HepG2 (cell line): ENCODE results near the gene RMI2. TPM values are rescaled to one million over a fixed set of nuclear protein-coding genes. Genes with fewer than 3 reads are reported as not detected.

ENCODE experiments used
- ATF6 ChIP-seq: sonication (generic); formaldehyde crosslinking; conservative IDR thresholded peaks from 2 replicates; pipeline ENCODE4 v1.4.0; 2020; ENCODE audit warnings: missing genetic modification reagents
- ATF7 ChIP-seq, 2 experiments: fragments of 450-650 bp in 1 of 2; sonication (generic) in 1 of 2; formaldehyde crosslinking in 1 of 2; IDR thresholded peaks; 2 replicates each; pipeline versions ENCODE4 v1.4.0 to v1.6.1; 2016 to 2020; ENCODE audit warnings: antibody characterized with exemption in 1 of 2, mild to moderate bottlenecking in 1 of 2, missing genetic modification reagents in 1 of 2
- HMGXB4 ChIP-seq, 2 experiments: sonication (generic) in 1 of 2; formaldehyde crosslinking in 1 of 2; IDR thresholded peaks; 2 replicates each; pipeline versions ENCODE4 v1.4.0 to v1.6.1; 2018 to 2020; ENCODE audit warnings: missing genetic modification reagents in 2 of 2, borderline replicate concordance in 1 of 2, low read depth in 1 of 2, mild to moderate bottlenecking in 1 of 2, missing biosample characterization in 1 of 2
- HOXA9 ChIP-seq: sonication (generic); formaldehyde crosslinking; IDR thresholded peaks from 2 replicates; pipeline ENCODE4 v1.8.1; 2022; ENCODE audit warnings: missing genetic modification reagents, mild to moderate bottlenecking, moderate library complexity, borderline replicate concordance
- HOXD1 ChIP-seq: sonication (generic); formaldehyde crosslinking; IDR thresholded peaks from 2 replicates; pipeline ENCODE4 v1.5.0; 2020; ENCODE audit warnings: missing genetic modification reagents
- JDP2 ChIP-seq: sonication (generic); formaldehyde crosslinking; IDR thresholded peaks from 2 replicates; pipeline ENCODE4 v1.8.1; 2022; ENCODE audit warnings: missing genetic modification reagents, borderline replicate concordance
- MEIS1 ChIP-seq: sonication (generic); formaldehyde crosslinking; IDR thresholded peaks from 2 replicates; pipeline ENCODE4 v1.9.0; 2021; ENCODE audit warnings: mild to moderate bottlenecking, missing genetic modification reagents, moderate library complexity, borderline replicate concordance
- PCBP1 ChIP-seq: fragments of 200-400 bp; formaldehyde crosslinking; IDR thresholded peaks from 2 replicates; pipeline ENCODE4 v1.6.1; 2017; ENCODE audit warnings: mild to moderate bottlenecking, low read depth, low read length, borderline replicate concordance
- RAD51 ChIP-seq: fragments of 450-650 bp; IDR thresholded peaks from 2 replicates; pipeline ENCODE4 v1.6.1; 2016; ENCODE audit warnings: borderline replicate concordance
- SP4 ChIP-seq: sonication (generic); formaldehyde crosslinking; IDR thresholded peaks from 2 replicates; pipeline ENCODE4 v1.8.1; 2023; ENCODE audit warnings: mild to moderate bottlenecking, missing genetic modification reagents
- ZNF207 ChIP-seq: fragments of 450-650 bp; IDR thresholded peaks from 2 replicates; pipeline ENCODE4 v1.6.1; 2016; ENCODE audit warnings: antibody characterized with exemption, borderline replicate concordance
- ZNF235 ChIP-seq: sonication (generic); formaldehyde crosslinking; IDR thresholded peaks from 2 replicates; pipeline ENCODE4 v1.8.1; 2023; ENCODE audit warnings: mild to moderate bottlenecking, missing genetic modification reagents, borderline replicate concordance
- ZNF354B ChIP-seq: sonication (generic); formaldehyde crosslinking; IDR thresholded peaks from 2 replicates; pipeline ENCODE4 v1.8.0; 2022; ENCODE audit warnings: mild to moderate bottlenecking, missing genetic modification reagents
- ZNF446 ChIP-seq: sonication (generic); formaldehyde crosslinking; IDR thresholded peaks from 2 replicates; pipeline ENCODE4 v1.5.0; 2020; ENCODE audit warnings: mild to moderate bottlenecking, missing genetic modification reagents
- ZNF552 ChIP-seq: sonication (generic); formaldehyde crosslinking; IDR thresholded peaks from 2 replicates; pipeline ENCODE4 v1.9.0; 2022; ENCODE audit warnings: missing genetic modification reagents, mild to moderate bottlenecking, borderline replicate concordance
- ZNF572 ChIP-seq: sonication (generic); formaldehyde crosslinking; IDR thresholded peaks from 2 replicates; pipeline ENCODE4 v1.5.1; 2020; ENCODE audit warnings: mild to moderate bottlenecking, missing genetic modification reagents
- ZNF629 ChIP-seq: sonication (generic); formaldehyde crosslinking; conservative IDR thresholded peaks from 2 replicates; pipeline ENCODE4 v1.5.0; 2020; ENCODE audit warnings: missing genetic modification reagents
- ZSCAN31 ChIP-seq: sonication (generic); formaldehyde crosslinking; IDR thresholded peaks from 2 replicates; pipeline ENCODE4 v1.5.0; 2020; ENCODE audit warnings: low read depth, mild to moderate bottlenecking, missing genetic modification reagents
- polyA plus RNA-seq, 8 experiments: library from polyadenylated mRNA; depleted of rRNA in 3 of 8; stranded (reverse) in 7 of 8; unstranded in 1 of 8; fragments of >200 nt; fragmentation: Illumina TruSeq in 4 of 8; extraction: Trizol in 4 of 8; gene quantifications; 2 replicates each; pipeline versions ENCODE4 v1.2.1 to v1.2.3, GENCODE V29; 2011 to 2016; ENCODE audit warnings: low read depth in 4 of 8, missing spikeins in 1 of 8, mixed read lengths in 1 of 8; ENCODE audit not compliant: insufficient read depth in 1 of 8
- total RNA-seq, 5 experiments: library from RNA; depleted of rRNA; stranded (reverse); fragments of >200 nt; fragmentation: Illumina TruSeq; extraction: Trizol; gene quantifications; 2 replicates each; pipeline ENCODE4 v1.2.3, GENCODE V29; 2016; ENCODE audit warnings: low read depth in 1 of 5
- TF ChIP-seq, protein P1 (sequence below): sonication (generic); formaldehyde crosslinking; IDR thresholded peaks from 2 replicates; pipeline ENCODE4 v1.5.0; 2020; ENCODE audit warnings: mild to moderate bottlenecking, missing genetic modification reagents

RMI2 gene
- total and polyA plus RNA-seq, 2 of the 13 experiments (the other 11 are each of a cell fraction or from before 2014, with no cell fraction given): 24.5 to 55.7 TPM

GRCh38 chr16:11308493-11309283, 36.6 kb upstream of the RMI2 start (continued):
- TF ChIP-seq ATF6 (CRISPR knock-in tag) (no peak), JDP2 (no peak), HMGXB4 (CRISPR knock-in tag; IDR thresholded peaks at IDR 0.05; ENCODE audit: borderline replicate concordance in 1 of 2, low read depth in 1 of 2) (peak; percentile 18 to 33; a peak in 1 of 4 replicates), SP4 (CRISPR knock-in tag) (peak; percentile 81), ZNF446 (CRISPR knock-in tag) (no peak), RAD51 (no peak), ZSCAN31 (no peak; the same call in 1 of the 2 replicates), ZNF207 (no peak), ZNF235 (CRISPR knock-in tag) (0 out of 2 replicates have a peak, but pooled peaks have one; percentile 80), ZNF572 (CRISPR knock-in tag) (no peak), MEIS1 (CRISPR knock-in tag) (peak; percentile 69; the same call in 1 of the 2 replicates), ATF7 (IDR thresholded peaks at IDR 0.05) (no peak), ATF7 (CRISPR knock-in tag; IDR thresholded peaks at IDR 0.05) (peak; percentile 74; the same call in 1 of the 2 replicates), HOXA9 (no peak), ZNF354B (CRISPR knock-in tag) (peak; percentile 64; the same call in 1 of the 2 replicates), PCBP1 (peak; percentile 64; the same call in 1 of the 2 replicates), ZNF552 (CRISPR knock-in tag) (peak; percentile 62; the same call in 1 of the 2 replicates), HOXD1 (CRISPR knock-in tag) (0 out of 2 replicates have a peak, but pooled peaks have one; percentile 36), ZNF629 (CRISPR knock-in tag) (peak; percentile 49; the same call in 1 of the 2 replicates)
- TF ChIP-seq, protein P1, sequence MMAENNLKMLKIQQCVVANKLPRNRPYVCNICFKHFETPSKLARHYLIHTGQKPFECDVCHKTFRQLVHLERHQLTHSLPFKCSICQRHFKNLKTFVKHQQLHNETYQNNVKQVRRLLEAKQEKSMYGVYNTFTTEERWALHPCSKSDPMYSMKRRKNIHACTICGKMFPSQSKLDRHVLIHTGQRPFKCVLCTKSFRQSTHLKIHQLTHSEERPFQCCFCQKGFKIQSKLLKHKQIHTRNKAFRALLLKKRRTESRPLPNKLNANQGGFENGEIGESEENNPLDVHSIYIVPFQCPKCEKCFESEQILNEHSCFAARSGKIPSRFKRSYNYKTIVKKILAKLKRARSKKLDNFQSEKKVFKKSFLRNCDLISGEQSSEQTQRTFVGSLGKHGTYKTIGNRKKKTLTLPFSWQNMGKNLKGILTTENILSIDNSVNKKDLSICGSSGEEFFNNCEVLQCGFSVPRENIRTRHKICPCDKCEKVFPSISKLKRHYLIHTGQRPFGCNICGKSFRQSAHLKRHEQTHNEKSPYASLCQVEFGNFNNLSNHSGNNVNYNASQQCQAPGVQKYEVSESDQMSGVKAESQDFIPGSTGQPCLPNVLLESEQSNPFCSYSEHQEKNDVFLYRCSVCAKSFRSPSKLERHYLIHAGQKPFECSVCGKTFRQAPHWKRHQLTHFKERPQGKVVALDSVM (CRISPR knock-in tag): no peak
